Measurements from ENCODE around the gene RANBP1.

Gene RANBP1

GRCh38 chr22:20125201-20126174, 9.6 kb downstream of the RANBP1 start:
- no peak for DNase-seq

DNA sequence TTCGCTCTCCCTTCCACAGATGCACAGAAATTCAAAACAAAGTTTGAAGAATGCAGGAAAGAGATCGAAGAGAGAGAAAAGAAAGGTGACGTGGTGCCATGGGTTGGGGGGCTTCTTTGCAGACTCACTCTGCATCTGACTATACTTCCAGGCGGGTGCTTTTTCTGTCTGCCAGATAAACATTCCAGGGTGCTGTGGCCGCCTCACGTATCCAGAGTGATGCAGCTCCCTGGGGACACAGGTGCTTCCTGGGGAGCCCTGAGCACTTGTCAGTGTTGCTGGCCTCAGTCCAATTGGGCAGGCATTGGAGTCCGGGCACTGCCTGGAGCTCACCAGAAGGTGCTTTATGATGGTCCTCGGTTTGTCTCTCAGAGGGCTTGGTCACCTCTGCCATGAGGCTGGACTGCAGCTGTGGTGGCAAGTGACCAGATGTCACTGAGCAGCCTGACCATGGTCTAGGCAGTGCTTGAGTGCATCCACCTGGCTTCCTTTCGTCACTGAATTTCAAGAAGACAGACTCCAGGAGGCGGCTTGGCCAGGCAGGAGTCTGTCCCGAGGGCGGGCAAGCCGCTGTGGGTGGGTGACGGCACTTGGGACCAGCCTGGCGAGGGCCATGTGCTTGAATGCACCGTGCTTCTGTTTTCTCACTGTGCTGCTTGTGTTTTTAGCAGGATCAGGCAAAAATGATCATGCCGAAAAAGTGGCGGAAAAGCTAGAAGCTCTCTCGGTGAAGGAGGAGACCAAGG, 10.6 kb downstream of the RANBP1 start:
- no peak for DNase-seq

GRCh38 chr22:20127318-20127868, 11.5 kb downstream of the RANBP1 start:
- DNase-seq, result peak; percentile 10

- peak; percentile 9 for DNase-seq
These were observed 12.1 kb downstream of the RANBP1 start for GRCh38 chr22:20127869-20128618.

- DNase-seq, result no peak
These were observed 12.7 kb downstream of the RANBP1 start for GRCh38 chr22:20128619-20128901.

- DNase-seq, result peak; percentile 67
These were observed 13.2 kb downstream of the RANBP1 start for GRCh38 chr22:20128902-20129746.

DNA sequence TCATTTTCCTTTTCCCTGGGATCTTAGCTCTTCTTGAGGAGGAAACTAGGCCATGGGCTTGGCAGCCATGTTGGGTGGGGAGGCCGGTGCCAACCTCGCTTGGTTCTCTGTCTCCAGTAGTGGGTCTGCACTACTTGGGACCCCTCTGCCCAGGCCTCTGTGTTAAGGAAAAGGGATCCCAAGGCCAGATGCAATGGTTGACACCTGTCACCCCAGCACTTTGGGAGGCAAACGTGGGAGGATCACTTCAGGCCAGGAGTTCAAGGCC, 13.8 kb downstream of the RANBP1 start:
- no peak for DNase-seq

DNA sequence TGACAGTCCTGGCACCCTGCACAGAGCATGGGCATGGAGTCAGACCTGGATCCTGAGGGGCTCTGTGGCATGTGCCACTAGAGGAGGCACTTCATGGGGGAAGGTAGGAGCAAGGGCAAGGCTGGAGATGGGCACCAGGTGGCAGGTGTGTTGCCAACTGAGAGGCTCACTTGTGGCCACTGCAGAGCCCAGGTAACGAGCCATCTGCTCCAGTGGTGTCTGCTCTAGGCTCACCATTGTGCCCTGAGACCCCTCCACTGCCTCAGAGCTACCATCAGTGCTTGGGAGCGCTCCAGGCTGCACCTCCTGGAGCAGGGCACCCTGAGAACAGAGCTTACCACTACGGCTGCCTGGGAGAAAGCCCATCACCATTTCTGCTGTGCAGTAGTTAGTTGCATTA, 14.4 kb downstream of the RANBP1 start:
- peak; percentile 20 for DNase-seq

DNA sequence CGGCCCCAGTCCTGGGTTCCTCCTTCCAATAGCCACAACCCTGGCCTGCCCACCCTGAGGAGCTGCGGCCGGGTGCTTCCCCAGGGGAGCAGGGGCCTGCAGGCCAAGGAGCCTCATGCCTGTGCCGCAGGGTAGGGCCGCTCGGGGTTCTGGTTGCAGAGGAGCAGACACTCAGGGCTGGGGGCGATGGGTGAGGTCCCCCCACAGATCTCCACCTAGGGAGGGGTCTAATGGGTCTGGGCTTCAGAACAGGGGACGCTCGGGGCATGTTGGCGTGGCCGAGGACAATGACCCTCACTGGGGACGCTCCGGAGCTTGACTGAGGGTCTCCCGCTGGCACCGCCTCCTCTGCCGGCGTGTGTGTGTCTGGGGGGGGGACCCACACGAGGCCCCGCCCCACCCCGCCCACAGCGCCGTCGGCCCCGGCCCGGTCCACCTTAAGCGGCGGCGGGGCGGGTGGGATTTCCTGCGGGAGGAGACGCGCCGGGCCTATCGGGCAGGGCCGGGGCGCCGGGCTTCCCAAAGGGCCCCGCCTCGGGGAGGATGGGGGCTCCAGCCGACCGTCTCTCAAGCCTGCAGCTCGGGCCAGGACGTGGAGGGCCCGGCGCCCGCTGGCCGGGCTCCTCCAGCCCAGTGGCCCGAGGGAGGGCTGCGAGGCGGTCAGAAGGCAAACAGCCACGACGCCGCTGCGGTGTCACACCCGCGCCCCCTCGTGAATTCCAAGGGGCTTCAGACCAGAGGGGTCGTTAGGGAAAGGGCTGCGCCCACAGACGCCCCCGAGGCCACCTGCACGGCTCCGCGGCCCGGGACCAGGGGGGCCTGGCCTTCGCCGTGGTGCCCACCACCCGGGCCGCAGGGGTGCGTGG, 15.1 kb downstream of the RANBP1 start:
- DNase-seq, result peak; percentile 89

DNA sequence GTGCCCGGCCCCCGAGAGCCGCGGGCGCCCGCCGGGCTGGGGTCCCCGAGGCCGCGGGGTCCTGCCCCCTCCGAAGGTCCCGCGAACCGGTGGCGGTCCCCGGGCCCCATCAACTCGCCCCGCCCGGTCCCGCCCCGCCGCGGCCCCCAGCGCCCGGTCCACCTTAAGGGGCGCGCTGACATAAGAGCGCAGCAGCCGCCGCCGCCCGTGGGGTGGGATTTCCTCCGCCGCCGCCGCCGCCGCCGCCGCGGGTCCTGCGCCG, 15.6 kb downstream of the RANBP1 start, which contains the start of gene ZDHHC8:
TSS of gene ZDHHC8 (plus strand) at position 208 of the 262 bp plus-strand sequence. CDS start 144 bp downstream, outside the sequence.
- DNase-seq, result peak; percentile 58

DNA sequence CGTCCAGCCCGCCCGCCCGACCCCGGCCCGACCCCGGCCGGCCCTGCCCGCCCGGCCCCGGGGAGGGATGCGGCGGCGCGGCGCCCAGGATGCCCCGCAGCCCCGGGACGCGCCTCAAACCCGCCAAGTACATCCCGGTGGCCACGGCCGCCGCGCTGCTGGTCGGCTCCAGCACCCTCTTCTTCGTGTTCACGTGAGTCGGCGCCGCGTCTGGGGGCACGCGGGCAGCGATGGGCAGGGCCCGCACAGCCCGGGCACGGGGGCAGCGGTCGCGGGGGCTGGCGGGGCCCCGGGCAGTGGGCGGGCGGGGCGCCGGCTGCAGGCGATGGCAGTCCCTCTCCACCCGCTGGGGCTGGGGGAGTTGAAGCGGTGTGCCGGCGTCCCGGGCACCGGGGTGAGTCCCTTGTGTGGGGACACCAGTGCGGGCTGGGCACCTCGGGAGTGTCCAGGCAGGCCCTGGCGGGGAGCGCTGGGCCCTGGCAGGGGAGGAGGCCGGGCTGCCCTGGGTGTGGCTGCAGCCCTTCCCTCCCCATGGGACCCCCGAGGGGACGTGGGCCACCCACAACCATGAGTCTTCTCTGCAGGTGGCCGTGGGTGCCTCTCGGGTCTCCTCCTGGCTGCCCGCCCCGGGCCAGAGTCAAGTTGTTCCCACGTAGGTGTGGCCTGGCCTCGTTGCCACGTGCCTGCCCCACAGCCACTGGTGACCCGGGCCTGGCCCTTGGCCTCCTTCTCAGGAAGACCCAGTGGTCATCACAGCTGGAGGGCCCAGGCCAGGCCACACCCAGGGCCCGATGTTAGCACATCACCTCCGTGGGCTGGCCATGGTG, 16.2 kb downstream of the RANBP1 start:
- DNase-seq, result peak; percentile 37

DNA sequence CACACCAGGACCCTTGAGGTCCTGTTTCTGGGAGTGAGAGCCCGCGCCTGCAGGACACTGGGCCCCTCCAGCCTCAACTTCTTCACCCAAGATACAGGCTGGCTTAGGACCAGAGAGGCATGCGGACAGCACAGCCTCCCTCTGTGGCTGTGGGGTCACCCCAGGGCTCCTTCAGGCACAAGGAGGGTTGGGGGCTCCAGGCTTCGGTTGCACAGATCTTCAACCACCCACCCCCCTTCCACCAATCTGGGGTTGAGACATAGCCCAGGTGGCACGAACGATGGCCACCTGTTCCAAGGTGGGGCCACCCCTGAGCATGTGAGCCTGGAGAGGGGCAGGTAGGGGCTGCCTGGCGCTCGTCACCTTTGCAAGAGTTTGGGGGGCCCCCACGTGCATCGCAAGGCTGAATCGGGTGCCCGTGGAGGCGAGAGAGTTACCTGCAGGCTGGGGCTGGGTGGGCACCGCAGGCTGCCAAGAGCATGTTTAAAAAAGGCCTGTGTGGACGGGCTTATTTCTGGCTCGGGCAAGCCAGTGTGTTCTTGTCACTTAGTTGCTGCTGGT, 16.9 kb downstream of the RANBP1 start:
- no peak for DNase-seq

GRCh38 chr22:20133930-20134549, 18.1 kb downstream of the RANBP1 start:
- no peak for DNase-seq

- DNase-seq, result peak; percentile 25
These were observed 19.4 kb downstream of the RANBP1 start for GRCh38 chr22:20135265-20135664.

DNA sequence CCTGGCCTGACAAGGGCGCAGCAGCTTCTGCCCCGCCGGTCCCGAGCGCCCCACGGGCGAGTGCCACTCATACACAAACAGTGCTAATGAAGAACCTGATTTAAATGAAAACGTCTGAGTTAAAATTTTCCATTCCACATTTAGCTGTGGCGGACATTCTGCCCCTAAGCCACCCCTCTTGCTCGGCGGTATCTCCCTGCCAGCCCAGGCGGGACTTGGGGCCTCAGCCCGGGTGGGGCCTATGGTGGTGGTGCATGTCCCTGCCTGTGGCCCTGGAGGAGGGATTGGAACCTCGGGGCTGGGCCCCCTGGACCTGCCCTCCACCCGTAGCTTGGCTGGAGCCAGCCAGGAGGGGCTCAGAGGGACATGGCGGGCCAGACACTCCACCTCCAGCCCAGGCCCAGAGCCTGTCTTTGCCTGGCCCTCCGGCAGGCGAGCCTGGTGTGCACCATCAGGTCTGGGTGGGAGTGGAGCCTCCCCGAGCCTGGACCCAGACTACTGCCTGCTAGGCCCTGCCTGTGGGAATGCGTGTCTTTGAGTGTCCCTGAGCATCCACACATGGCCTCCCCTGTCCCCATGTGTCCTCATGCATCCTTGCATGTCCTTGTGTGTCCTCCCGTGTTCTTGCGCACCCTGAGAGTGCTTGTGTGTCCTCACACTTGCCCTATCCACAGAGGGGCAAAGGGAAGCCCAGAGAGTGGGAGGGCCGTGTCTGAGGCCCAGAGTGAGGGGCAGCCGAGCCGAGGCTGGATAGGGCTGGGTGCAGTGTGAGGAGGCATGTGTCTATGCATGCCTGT, 20.1 kb downstream of the RANBP1 start:
- peak; percentile 55 for DNase-seq

DNA sequence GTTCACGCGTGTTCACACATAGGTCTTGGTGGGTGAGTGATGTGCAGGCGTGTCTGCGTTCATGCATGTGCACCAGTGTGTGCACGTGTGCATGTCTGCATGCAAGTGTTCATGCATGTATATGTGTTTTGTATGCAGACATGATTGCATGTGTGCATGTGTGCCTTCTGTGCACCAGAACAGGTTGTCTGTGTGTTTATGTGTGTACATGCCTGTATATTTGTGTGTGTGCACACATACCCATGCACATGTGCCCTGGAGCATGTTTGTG, 20.6 kb downstream of the RANBP1 start:
- DNase-seq, result no peak

- no peak for DNase-seq
These were observed 21.2 kb downstream of the RANBP1 start for GRCh38 chr22:20137113-20137512.

- DNase-seq, result peak; percentile 39
These were observed 21.9 kb downstream of the RANBP1 start for GRCh38 chr22:20137671-20138416.

- no peak for DNase-seq
These were observed 22.5 kb downstream of the RANBP1 start for GRCh38 chr22:20138417-20138738.

Measured in hematopoietic multipotent progenitor cell treated with erythropoietin and hydrocortisone succinate and interleukin-3 and kit ligand, for 4 days (in vitro differentiated cells).